ENCODE results near the gene RASSF3.

GRCh38 chr12:64720884-64721283, 110.6 kb downstream of the RASSF3 start:
- TF ChIP-seq, protein P1, sequence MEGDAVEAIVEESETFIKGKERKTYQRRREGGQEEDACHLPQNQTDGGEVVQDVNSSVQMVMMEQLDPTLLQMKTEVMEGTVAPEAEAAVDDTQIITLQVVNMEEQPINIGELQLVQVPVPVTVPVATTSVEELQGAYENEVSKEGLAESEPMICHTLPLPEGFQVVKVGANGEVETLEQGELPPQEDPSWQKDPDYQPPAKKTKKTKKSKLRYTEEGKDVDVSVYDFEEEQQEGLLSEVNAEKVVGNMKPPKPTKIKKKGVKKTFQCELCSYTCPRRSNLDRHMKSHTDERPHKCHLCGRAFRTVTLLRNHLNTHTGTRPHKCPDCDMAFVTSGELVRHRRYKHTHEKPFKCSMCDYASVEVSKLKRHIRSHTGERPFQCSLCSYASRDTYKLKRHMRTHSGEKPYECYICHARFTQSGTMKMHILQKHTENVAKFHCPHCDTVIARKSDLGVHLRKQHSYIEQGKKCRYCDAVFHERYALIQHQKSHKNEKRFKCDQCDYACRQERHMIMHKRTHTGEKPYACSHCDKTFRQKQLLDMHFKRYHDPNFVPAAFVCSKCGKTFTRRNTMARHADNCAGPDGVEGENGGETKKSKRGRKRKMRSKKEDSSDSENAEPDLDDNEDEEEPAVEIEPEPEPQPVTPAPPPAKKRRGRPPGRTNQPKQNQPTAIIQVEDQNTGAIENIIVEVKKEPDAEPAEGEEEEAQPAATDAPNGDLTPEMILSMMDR (IDR thresholded peaks at IDR 0.05 in 2 of 3, conservative IDR thresholded peaks at IDR 0.05 in 1 of 3; ENCODE audit: control insufficient read depth in 2 of 3, extremely low read depth in 1 of 3, insufficient read depth in 1 of 3, low read depth in 3 of 3, low read length in 3 of 3) = no peak
- TF ChIP-seq POLR2AphosphoS5 (IDR thresholded peaks at IDR 0.05; ENCODE audit: low read length) = no peak
